Smooth muscle cell of the brain vasculature (primary cell): ENCODE results near the gene ZNF324.
A peak's percentile ranks its signal among the peaks of the same experiment; 100 is the strongest.
"Not testable (repeated sequence)": the region's sequence is repeated elsewhere in the genome, so short reads cannot be mapped to it uniquely, and the experiment has no call there.

ENCODE experiments used
- DNase-seq: peaks from one replicate; pipeline ENCODE4 v3.0.0-alpha.2; 2012; ENCODE audit warnings: low read depth, low spot score

ZNF324 gene

GRCh38 chr19:58471736-58472135 lies 4.9 kb downstream of the ZNF324 start:
- DNase-seq: no peak

- no peak for DNase-seq
These were observed 6.9 kb downstream of the ZNF324 start for GRCh38 chr19:58473775-58474174.

DNA sequence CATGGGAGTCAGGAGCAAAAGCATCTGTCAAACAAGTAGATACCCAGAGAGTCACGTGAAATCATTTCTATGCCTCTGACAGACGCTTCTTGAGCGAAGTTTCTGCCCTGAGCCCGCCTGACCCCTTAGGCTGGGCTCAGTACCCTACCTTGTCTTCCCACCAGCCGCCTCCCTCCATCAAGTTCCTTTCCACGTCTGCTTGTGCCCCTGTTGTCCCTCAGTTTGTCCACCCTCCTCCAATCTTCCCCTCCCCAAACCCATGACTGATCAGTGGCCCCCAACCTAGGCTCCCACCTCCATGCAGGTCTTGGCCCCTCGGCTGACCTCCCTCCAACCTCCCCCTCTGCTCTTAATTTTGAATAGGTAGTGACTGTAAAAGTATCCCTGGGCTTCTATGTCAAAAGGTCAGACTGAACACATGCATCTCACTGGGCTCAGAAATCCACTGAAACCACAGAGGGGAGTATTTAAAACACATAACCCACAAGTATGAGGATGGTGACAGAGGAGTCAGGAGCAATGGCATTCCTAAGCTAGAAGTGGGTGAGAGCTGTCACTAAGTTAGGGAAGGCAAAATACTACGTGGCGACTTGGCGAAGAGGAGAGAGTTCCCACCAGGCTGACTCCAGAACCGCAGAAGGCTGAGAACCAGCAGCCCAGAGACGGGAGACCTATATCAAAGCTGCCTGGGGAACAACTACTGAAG lies 7.6 kb downstream of the ZNF324 start:
- no peak for DNase-seq

DNA sequence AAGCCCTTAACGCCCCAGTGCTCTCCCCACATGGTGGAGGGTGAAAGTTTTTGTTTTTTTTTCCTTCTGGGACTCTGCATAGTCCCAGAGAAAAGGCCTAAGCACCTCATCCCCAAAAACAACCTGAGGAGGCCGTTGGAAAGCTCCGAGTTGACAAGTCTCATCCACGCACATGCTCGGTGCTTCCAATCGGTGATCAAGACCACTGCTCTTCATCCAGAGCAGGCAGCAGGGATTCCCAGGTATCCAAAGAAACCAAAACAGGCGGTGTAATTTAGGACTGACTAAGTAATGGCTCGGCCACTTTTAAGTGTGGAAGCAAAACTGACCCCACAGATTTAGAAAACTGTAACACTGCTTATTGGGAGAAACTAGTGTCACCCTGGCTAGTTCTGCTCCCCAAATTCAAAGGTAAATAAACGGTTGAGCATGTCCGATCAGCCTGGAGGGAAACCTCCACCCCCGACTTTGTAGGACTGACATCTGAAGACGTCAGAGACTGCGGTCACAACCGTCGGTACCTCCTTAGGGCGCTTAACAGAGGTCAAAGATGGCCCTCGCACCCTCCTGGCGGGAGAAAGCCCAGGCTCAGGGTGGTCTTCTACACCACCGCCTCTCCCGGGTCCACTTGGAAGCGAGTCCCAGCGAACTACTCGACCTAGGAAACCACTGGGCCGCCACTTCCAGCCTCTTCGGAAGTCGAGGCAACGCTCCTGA lies 8.3 kb downstream of the ZNF324 start:
- DNase-seq: no peak

GRCh38 chr19:58475714-58476497 lies 9.0 kb downstream of the ZNF324 start, which contains the start of gene ZNF446:
Gene ZNF446, plus strand, starts transcription at chr19:58476352. Its CDS starts 867 bp downstream, at chr19:58477219.
- peak; percentile 92 for DNase-seq

- DNase-seq: no peak
These were observed 9.7 kb downstream of the ZNF324 start for GRCh38 chr19:58476498-58477015.

- no peak for DNase-seq
These were observed 10.2 kb downstream of the ZNF324 start for GRCh38 chr19:58477130-58477529.

DNA sequence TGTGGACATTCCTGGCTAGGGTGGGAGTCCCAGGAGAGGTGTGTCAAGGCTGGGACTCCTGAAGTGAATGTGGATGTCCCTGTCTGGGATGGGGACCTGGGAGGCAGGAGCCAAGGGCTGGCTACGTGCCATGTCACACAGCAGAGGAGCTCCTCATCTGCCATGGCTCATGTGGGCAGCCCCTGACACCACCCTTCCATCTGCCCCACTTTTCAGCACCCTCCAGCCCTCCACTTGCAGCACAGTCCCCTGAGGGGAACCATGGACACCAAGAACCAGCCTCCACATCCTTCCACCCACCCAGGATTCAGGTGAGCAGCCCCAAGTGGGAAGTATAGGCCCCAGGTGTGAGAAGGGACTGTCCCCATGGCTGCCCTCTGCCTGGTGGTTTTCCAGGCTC lies 11.0 kb downstream of the ZNF324 start:
- no peak for DNase-seq

GRCh38 chr19:58479303-58479702 lies 12.4 kb downstream of the ZNF324 start:
- DNase-seq: no peak

- no peak for DNase-seq
These were observed 13.0 kb downstream of the ZNF324 start for GRCh38 chr19:58479736-58480480.

DNA sequence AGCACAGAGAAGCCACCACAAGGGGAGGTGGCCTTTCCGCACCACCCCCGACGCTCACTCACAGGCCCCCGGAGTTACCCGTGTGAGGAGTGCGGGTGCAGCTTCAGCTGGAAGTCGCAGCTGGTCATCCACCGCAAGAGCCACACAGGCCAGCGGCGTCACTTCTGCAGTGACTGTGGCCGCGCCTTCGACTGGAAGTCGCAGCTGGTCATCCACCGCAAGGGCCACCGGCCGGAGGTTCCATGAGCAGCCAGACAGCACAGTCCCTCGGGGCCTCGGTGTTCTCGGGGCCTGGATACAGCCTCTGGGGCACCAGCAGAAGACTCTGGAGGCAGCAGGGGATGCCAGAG lies 13.6 kb downstream of the ZNF324 start:
- DNase-seq: no peak

GRCh38 chr19:58480831-58481230 lies 14.0 kb downstream of the ZNF324 start:
- DNase-seq: no peak

DNA sequence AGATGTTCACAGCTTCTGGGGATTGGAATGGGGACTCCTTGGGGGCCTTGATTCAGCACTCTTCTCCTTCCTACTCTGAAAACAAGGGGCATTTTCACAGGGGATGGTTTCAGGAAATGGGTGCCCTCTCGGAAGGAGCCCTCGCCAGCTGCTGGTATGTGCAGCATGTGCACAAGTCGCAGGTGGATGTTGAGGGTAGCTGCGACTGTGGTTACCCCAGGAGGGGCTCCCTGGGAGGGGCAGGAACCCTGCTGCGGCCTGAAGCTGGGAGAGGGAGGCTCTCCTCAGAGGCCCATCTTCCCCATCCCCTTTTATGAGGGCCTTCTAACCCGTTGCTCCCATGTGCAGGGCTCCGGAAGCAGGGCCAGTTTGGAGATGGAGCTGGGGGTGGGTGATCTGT lies 15.5 kb downstream of the ZNF324 start:
- no peak for DNase-seq

- DNase-seq: no peak
These were observed 16.9 kb downstream of the ZNF324 start for GRCh38 chr19:58483776-58484175.

DNA sequence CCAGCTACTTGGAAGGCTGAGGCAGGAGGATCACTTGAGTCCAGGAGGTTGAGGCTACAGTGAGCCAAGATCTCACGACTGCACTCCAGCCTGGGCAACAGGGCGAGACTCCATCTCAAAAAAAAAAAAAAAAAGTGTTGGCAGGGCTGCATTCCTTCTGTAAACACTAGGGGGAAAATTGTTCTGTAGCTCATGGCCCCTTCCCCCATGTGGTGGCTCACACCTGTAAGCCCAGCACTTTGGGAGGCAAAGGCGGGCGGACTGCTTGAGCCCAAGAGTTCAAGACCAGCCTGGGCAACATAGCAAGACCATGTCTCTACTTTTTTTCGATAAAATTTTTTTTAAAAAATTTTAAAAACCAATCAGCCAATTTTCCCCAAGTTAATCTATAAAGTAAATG lies 17.5 kb downstream of the ZNF324 start:
- not testable (repeated sequence) for DNase-seq

GRCh38 chr19:58491393-58491792 lies 24.5 kb downstream of the ZNF324 start:
- DNase-seq: no peak

DNA sequence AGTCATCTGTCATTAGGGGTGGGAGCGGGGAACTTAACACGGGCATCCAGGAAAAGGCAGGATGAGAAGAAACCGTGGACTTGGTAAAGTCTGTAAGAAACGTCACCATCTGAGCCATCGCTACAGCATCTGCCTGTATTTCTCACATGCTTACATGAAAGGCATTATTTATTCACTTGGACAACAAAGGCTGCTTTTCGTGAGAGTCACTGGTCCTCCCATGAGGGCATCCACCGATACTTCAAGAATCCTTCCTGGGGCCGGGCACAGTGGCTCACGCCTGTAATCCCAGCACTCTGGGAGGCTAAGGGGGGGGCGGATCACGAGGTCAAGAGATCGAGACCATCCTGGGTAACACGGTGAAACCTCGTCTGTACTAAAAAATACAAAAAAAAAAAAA lies 25.4 kb downstream of the ZNF324 start:
- DNase-seq: no peak

GRCh38 chr19:58497634-58498170 lies 30.8 kb downstream of the ZNF324 start:
- no peak for DNase-seq

DNA sequence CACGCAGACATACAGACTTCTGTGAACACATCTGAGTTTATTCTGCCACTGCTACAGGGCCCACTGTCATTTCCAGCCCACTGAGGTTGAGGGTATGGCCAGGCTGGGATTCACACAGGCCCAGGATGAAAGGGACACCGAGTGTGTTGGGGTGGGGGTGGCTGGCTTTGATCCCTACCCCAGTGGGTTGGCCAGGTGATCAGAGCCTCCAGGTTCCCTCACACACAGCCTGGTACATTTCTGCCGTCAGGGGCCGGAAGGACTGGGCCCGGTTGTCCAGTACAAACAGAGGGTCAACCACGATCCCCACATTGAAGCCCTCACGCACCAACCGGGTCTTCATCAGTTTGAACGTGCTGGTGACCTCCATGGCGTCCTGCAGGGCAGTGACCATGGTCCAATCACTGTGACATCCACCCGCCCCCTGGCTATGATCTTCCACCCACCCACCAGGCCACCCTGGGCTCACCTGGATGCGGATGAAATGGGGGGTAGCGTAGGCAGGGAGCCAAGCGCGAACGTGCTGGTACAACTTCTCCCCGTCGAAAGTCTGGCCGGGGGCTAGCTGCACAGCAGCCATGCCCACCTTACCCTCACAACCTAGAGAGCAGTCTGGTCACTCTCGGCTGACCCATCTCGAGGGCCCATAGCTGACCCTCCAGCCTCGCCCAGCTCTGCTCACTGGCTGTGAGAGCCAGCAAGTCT lies 31.6 kb downstream of the ZNF324 start:
- no peak for DNase-seq

GRCh38 chr19:58499021-58499927 lies 32.4 kb downstream of the ZNF324 start:
- DNase-seq: peak; percentile 93
